ENCODE measurements around the gene PRCC.

The PRCC gene

GRCh38 chr1:156828400-156829124 is 61.2 kb downstream of the PRCC start:
- Histone ChIP-seq H3K9me3 (ENCODE audit: insufficient read depth, low read length) (no peaks in the 10 kb centered on the region), H3K4me3 (ENCODE audit: insufficient read length, low read depth) (no peak overlapping the region), H3K9ac (ENCODE audit: insufficient read length, low read depth) (peak overlapping the region; percentile 12), H3K36me3 (ENCODE audit: insufficient read depth, insufficient read length, low read length) (no peaks in the 10 kb centered on the region), H3K4me1 (ENCODE audit: insufficient read depth, insufficient read length) (peaks cover 4% of the 10 kb centered on the region), H3K27me3 (ENCODE audit: insufficient read depth, insufficient read length) (peaks cover 3% of the 10 kb centered on the region)
- TF ChIP-seq SUZ12 (IDR thresholded peaks at IDR 0.05; ENCODE audit: extremely low read depth, insufficient read depth, insufficient read length) (no peak), YY1 (IDR thresholded peaks at IDR 0.05; ENCODE audit: insufficient read depth, insufficient read length) (no peak), ZNF274 (IDR thresholded peaks at IDR 0.05; ENCODE audit: low read depth, low read length) (no peak)
- no peak for DNase-seq (ENCODE audit: low read depth, low spot score)

- Histone ChIP-seq H3K4me3 (ENCODE audit: insufficient read length, low read depth) (no peak overlapping the region), H3K9me3 (ENCODE audit: insufficient read depth, low read length) (no peaks in the 10 kb centered on the region), H3K9ac (ENCODE audit: insufficient read length, low read depth) (no peak overlapping the region), H3K27me3 (ENCODE audit: insufficient read depth, insufficient read length) (peaks cover 3% of the 10 kb centered on the region), H3K36me3 (ENCODE audit: insufficient read depth, insufficient read length, low read length) (no peaks in the 10 kb centered on the region), H3K4me1 (ENCODE audit: insufficient read depth, insufficient read length) (peaks cover 4% of the 10 kb centered on the region)
- DNase-seq (ENCODE audit: low read depth, low spot score): no peak
- TF ChIP-seq ZNF274 (IDR thresholded peaks at IDR 0.05; ENCODE audit: low read depth, low read length) (no peak), SUZ12 (IDR thresholded peaks at IDR 0.05; ENCODE audit: extremely low read depth, insufficient read depth, insufficient read length) (no peak), YY1 (IDR thresholded peaks at IDR 0.05; ENCODE audit: insufficient read depth, insufficient read length) (no peak)
Observed at GRCh38 chr1:156832434-156832833, 65.1 kb downstream of the PRCC start.

GRCh38 chr1:156833603-156834002 is 66.3 kb downstream of the PRCC start:
- Histone ChIP-seq H3K4me1 (ENCODE audit: insufficient read depth, insufficient read length) (no peaks in the 10 kb centered on the region), H3K27me3 (ENCODE audit: insufficient read depth, insufficient read length) (peaks cover 3% of the 10 kb centered on the region), H3K36me3 (ENCODE audit: insufficient read depth, insufficient read length, low read length) (no peaks in the 10 kb centered on the region), H3K9me3 (ENCODE audit: insufficient read depth, low read length) (no peaks in the 10 kb centered on the region), H3K4me3 (ENCODE audit: insufficient read length, low read depth) (no peak overlapping the region), H3K9ac (ENCODE audit: insufficient read length, low read depth) (no peak overlapping the region)
- DNase-seq (ENCODE audit: low read depth, low spot score): no peak
- TF ChIP-seq SUZ12 (IDR thresholded peaks at IDR 0.05; ENCODE audit: extremely low read depth, insufficient read depth, insufficient read length): no peak
- no peak for TF ChIP-seq ZNF274 (IDR thresholded peaks at IDR 0.05; ENCODE audit: low read depth, low read length)
- no peak for TF ChIP-seq YY1 (IDR thresholded peaks at IDR 0.05; ENCODE audit: insufficient read depth, insufficient read length)

GRCh38 chr1:156834322-156834721 is 67.0 kb downstream of the PRCC start:
- peaks cover 4% of the 10 kb centered on the region for H3K4me1 ChIP-seq (ENCODE audit: insufficient read depth, insufficient read length)
- H3K36me3 ChIP-seq (ENCODE audit: insufficient read depth, insufficient read length, low read length): no peaks in the 10 kb centered on the region
- H3K4me3 ChIP-seq (ENCODE audit: insufficient read length, low read depth): no peak overlapping the region
- no peak overlapping the region for H3K9ac ChIP-seq (ENCODE audit: insufficient read length, low read depth)
- no peak for DNase-seq (ENCODE audit: low read depth, low spot score)
- TF ChIP-seq SUZ12 (IDR thresholded peaks at IDR 0.05; ENCODE audit: extremely low read depth, insufficient read depth, insufficient read length): no peak
- no peak for TF ChIP-seq ZNF274 (IDR thresholded peaks at IDR 0.05; ENCODE audit: low read depth, low read length)
- TF ChIP-seq YY1 (IDR thresholded peaks at IDR 0.05; ENCODE audit: insufficient read depth, insufficient read length): no peak
- no peaks in the 10 kb centered on the region for H3K9me3 ChIP-seq (ENCODE audit: insufficient read depth, low read length)
- peaks cover 3% of the 10 kb centered on the region for H3K27me3 ChIP-seq (ENCODE audit: insufficient read depth, insufficient read length)

DNA sequence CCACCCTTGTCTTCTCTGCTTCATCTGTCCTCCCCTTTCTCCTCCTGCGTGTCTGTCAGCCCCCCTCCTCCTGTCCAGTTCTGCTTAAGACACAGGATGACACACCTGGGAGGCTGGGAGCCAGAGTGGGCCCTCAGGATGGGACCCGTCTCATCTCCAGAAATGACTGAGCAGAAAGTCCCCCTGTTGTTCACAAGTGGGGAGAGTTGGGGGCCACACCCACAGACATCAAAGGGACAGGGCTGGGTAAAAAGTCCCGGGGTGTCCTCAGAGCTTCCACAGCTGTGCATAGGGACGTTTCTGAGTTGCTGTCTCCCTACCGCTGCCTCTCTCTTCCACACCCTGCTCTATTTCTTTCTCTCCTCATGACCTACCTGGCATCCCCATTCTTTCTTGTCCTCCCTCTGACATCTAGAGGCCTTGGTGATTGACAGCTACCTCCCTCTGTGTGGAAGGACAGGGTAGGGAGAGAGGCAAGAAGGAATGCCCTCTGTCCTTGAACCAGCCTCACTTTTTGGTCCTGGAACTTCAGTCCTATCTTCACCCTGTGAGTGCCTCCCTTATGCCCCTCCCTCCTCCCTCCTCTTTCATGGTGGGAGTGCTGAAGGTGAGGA is 68.8 kb downstream of the PRCC start:
- no peak overlapping the region for H3K4me3 ChIP-seq (ENCODE audit: insufficient read length, low read depth)
- no peak for DNase-seq (ENCODE audit: low read depth, low spot score)
- H3K27me3 ChIP-seq (ENCODE audit: insufficient read depth, insufficient read length): peaks cover 2% of the 10 kb centered on the region
- no peak overlapping the region for H3K9ac ChIP-seq (ENCODE audit: insufficient read length, low read depth)
- TF ChIP-seq ZNF274 (IDR thresholded peaks at IDR 0.05; ENCODE audit: low read depth, low read length) (no peak), SUZ12 (IDR thresholded peaks at IDR 0.05; ENCODE audit: extremely low read depth, insufficient read depth, insufficient read length) (no peak), YY1 (IDR thresholded peaks at IDR 0.05; ENCODE audit: insufficient read depth, insufficient read length) (no peak)
- H3K36me3 ChIP-seq (ENCODE audit: insufficient read depth, insufficient read length, low read length): no peaks in the 10 kb centered on the region
- peaks cover 9% of the 10 kb centered on the region for H3K4me1 ChIP-seq (ENCODE audit: insufficient read depth, insufficient read length)
- H3K9me3 ChIP-seq (ENCODE audit: insufficient read depth, low read length): no peaks in the 10 kb centered on the region

- H3K9ac ChIP-seq (ENCODE audit: insufficient read length, low read depth): no peak overlapping the region
- no peak overlapping the region for H3K4me3 ChIP-seq (ENCODE audit: insufficient read length, low read depth)
- no peaks in the 10 kb centered on the region for H3K27me3 ChIP-seq (ENCODE audit: insufficient read depth, insufficient read length)
- H3K36me3 ChIP-seq (ENCODE audit: insufficient read depth, insufficient read length, low read length): no peaks in the 10 kb centered on the region
- no peak for TF ChIP-seq ZNF274 (IDR thresholded peaks at IDR 0.05; ENCODE audit: low read depth, low read length)
- TF ChIP-seq SUZ12 (IDR thresholded peaks at IDR 0.05; ENCODE audit: extremely low read depth, insufficient read depth, insufficient read length): no peak
- TF ChIP-seq YY1 (IDR thresholded peaks at IDR 0.05; ENCODE audit: insufficient read depth, insufficient read length): no peak
- DNase-seq (ENCODE audit: low read depth, low spot score): no peak
- no peaks in the 10 kb centered on the region for H3K9me3 ChIP-seq (ENCODE audit: insufficient read depth, low read length)
- peaks cover 14% of the 10 kb centered on the region for H3K4me1 ChIP-seq (ENCODE audit: insufficient read depth, insufficient read length)
Observed at GRCh38 chr1:156836892-156837291, 69.6 kb downstream of the PRCC start.

DNA sequence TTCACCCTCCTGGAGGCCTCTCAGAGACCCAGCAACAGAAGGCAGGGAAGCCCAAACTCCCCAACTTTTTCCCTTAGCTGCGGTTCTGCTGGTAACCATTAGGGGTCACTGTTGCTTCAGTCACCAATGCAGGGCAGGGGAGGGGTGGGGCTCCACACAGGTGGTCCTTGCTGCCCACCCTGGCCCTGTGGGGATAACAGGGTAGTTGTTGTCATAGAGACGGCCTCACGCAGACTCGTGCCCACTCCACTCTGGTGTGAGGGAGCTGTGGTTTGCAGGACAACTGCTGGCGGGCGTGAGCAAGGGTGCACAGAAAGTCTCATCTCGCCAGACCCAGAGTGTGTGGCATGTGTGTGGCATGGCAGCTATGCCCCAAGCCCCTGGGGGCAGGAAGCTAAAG is 71.6 kb downstream of the PRCC start:
- H3K9ac ChIP-seq (ENCODE audit: insufficient read length, low read depth): peak overlapping the region; percentile 27
- peaks cover 4% of the 10 kb centered on the region for H3K27me3 ChIP-seq (ENCODE audit: insufficient read depth, insufficient read length)
- TF ChIP-seq ZNF274 (IDR thresholded peaks at IDR 0.05; ENCODE audit: low read depth, low read length) (no peak), YY1 (IDR thresholded peaks at IDR 0.05; ENCODE audit: insufficient read depth, insufficient read length) (no peak), SUZ12 (IDR thresholded peaks at IDR 0.05; ENCODE audit: extremely low read depth, insufficient read depth, insufficient read length) (no peak)

More for the DNA sequence above, 71.6 kb downstream of the PRCC start:
- Histone ChIP-seq H3K9me3 (ENCODE audit: insufficient read depth, low read length) (no peaks in the 10 kb centered on the region), H3K4me1 (ENCODE audit: insufficient read depth, insufficient read length) (peaks cover 16% of the 10 kb centered on the region), H3K36me3 (ENCODE audit: insufficient read depth, insufficient read length, low read length) (no peaks in the 10 kb centered on the region), H3K4me3 (ENCODE audit: insufficient read length, low read depth) (no peak overlapping the region)
- no peak for DNase-seq (ENCODE audit: low read depth, low spot score)
